HPDE6-E6E7 (cell line): ENCODE results near the gene MAEA.
A peak's percentile ranks its signal among the peaks of the same experiment; 100 is the strongest.

Experiments
- DNase-seq: peaks from one replicate; pipeline ENCODE4 v3.0.0; 2011; ENCODE audit warnings: missing footprints; ENCODE audit errors: extremely low spot score

MAEA gene

GRCh38 chr4:1300466-1301455 is 11.1 kb downstream of the MAEA start:
- peak; percentile 85 for DNase-seq

- DNase-seq, result no peak
These were observed 12.5 kb downstream of the MAEA start for GRCh38 chr4:1302159-1302558.

- no peak for DNase-seq
These were observed 15.6 kb downstream of the MAEA start for GRCh38 chr4:1305261-1305711.

- no peak for DNase-seq
These were observed 16.2 kb downstream of the MAEA start for GRCh38 chr4:1305781-1306455.

- no peak for DNase-seq
These were observed 18.5 kb downstream of the MAEA start for GRCh38 chr4:1307951-1308735.

GRCh38 chr4:1309261-1310010 is 19.7 kb downstream of the MAEA start:
- DNase-seq, result peak; percentile 95

- DNase-seq, result peak; percentile 51
These were observed 20.5 kb downstream of the MAEA start for GRCh38 chr4:1310031-1310795.

- DNase-seq, result no peak
These were observed 21.3 kb downstream of the MAEA start for GRCh38 chr4:1310796-1311631.

GRCh38 chr4:1312821-1313640 is 23.3 kb downstream of the MAEA start:
- no peak for DNase-seq

- DNase-seq, result no peak
These were observed 25.6 kb downstream of the MAEA start for GRCh38 chr4:1315306-1315705.

GRCh38 chr4:1315836-1316536 is 26.3 kb downstream of the MAEA start:
- DNase-seq, result no peak

- no peak for DNase-seq
These were observed 27.0 kb downstream of the MAEA start for GRCh38 chr4:1316537-1317168.

- no peak for DNase-seq
These were observed 27.7 kb downstream of the MAEA start for GRCh38 chr4:1317177-1318045.

- no peak for DNase-seq
These were observed 28.3 kb downstream of the MAEA start for GRCh38 chr4:1318046-1318375.

GRCh38 chr4:1318488-1319213 is 29.0 kb downstream of the MAEA start:
- DNase-seq, result no peak

- DNase-seq, result no peak
These were observed 31.8 kb downstream of the MAEA start for GRCh38 chr4:1321486-1321885.
